ENCODE measurements around the gene TAF1C. TPM values are rescaled to one million over a fixed set of nuclear protein-coding genes. Genes with fewer than 3 reads are reported as not detected.

TAF1C gene
- total and polyA plus RNA-seq, 9 of the 15 experiments (the other 6 are each of a cell fraction or from before 2014, with no cell fraction given): 1.5 to 74.8 (median 21.0) TPM

- no peak for TF ChIP-seq ZBTB49 (CRISPR knock-in tag; IDR thresholded peaks at IDR 0.05; ENCODE audit: borderline replicate concordance)
- no peak for TF ChIP-seq ZNF253 (CRISPR knock-in tag; conservative IDR thresholded peaks at IDR 0.05)
- no peak for TF ChIP-seq THRB (CRISPR knock-in tag; conservative IDR thresholded peaks at IDR 0.05)
- no peak for TF ChIP-seq ZNF311 (CRISPR knock-in tag; IDR thresholded peaks at IDR 0.05)
- peak; percentile 91 for TF ChIP-seq REST (IDR thresholded peaks at IDR 0.05; ENCODE audit: borderline replicate concordance)
- TF ChIP-seq REST (CRISPR knock-in tag; IDR thresholded peaks at IDR 0.05; ENCODE audit: low read depth): peak; percentile 81; the same call in 1 of the 2 replicates
- TF ChIP-seq SREBF1 (IDR thresholded peaks at IDR 0.05; ENCODE audit: borderline replicate concordance, low read depth, low read length): no peak
- TF ChIP-seq THAP7 (CRISPR knock-in tag; IDR thresholded peaks at IDR 0.05): no peak
Measured at GRCh38 chr16:84144859-84145639, 41.8 kb downstream of the TAF1C start, which contains the start of the genes DNAAF1 and HSDL1 (continued).
